HG02759 (cell line): ENCODE results near the gene SLCO3A1.
"Not testable (repeated sequence)": the region's sequence is repeated elsewhere in the genome, so short reads cannot be mapped to it uniquely, and the experiment has no call there.

Experiments
- ATAC-seq: cut with Tn5 transposase; IDR thresholded peaks from one replicate; pipeline ENCODE4 v1.9.1; 2021; ENCODE audit warnings: mild to moderate bottlenecking, moderate library complexity; ENCODE audit not compliant: unreplicated experiment

Gene SLCO3A1

DNA sequence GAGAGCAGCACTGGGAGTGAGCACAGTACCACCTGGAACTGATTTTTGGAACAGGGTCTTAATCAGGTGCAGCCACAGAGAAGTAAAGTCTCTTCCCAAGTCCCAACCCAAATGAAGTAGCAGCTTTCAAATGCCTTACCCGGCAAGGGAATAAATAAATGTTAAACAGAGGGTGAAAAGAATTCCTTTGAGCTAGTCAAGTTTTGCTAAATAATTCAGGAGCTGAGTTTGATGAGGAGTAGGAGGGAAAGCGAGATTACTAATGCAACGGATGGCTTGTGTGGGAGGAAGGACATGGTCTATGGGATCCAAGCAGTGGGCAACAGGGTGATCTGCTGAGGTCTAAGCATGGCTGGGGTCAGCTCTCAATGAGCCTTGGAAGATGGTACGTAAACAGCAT, 335.7 kb downstream of the SLCO3A1 start:
- no peak for ATAC-seq

- ATAC-seq = no peak
These were observed 341.7 kb downstream of the SLCO3A1 start for GRCh38 chr15:92195241-92195640.

DNA sequence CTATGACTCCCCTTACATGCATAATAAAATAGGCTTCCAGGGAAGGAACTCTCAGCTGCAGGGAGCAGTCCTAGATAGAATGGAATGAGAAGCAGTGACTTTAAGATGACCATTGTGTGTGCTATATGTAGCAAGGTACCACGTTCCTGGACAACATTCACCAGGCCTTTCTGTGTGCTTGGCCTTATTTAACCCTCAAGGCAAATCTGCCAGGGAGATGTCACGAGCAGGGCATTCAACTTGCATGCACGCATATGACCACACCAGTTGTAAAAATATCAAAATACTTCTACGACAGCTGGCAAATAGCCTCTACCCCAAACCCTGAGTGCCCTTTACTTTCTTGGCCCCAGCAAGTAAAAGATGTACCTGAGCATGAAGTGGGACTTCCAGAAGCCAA, 342.8 kb downstream of the SLCO3A1 start:
- no peak for ATAC-seq

DNA sequence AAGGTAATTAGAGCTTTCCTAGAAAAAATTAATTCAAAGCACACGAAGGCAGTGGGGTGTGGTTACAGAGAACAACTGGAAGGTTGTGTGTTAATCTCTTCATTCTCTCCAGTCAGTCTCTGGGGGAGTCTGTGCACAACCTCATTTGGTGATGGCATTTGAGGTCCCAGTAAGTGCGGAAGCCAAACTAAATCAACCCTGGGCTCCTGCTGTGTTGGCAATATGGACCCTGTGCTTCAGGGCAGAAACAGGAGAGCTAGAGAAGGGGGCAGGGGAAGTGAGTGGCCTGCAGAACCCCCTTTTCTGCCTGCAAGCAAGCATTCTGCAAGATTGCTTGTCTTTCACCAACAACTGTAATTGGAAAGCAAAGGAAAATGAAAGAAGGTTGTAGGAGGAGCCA, 344.2 kb downstream of the SLCO3A1 start:
- no peak for ATAC-seq

DNA sequence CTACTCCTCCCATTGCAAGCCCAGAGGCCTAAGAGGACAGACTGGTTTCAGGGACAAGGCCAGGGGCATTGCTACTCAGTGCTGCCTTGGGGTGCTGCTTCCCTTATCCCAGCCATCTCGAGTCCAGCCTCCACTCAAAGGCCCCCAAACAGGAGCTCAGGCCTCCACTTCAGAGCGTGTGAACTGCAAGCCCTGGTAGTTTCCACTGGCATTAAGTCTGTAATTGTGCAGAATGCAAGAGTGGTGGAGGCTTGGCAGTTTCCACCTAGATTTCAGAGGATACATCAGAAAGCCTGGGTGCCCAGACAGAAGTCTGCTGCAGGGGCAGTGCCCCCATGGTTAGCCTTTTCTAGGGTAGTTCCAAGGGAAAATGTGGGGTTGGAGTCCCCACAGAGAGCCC, 347.4 kb downstream of the SLCO3A1 start:
- no peak for ATAC-seq

DNA sequence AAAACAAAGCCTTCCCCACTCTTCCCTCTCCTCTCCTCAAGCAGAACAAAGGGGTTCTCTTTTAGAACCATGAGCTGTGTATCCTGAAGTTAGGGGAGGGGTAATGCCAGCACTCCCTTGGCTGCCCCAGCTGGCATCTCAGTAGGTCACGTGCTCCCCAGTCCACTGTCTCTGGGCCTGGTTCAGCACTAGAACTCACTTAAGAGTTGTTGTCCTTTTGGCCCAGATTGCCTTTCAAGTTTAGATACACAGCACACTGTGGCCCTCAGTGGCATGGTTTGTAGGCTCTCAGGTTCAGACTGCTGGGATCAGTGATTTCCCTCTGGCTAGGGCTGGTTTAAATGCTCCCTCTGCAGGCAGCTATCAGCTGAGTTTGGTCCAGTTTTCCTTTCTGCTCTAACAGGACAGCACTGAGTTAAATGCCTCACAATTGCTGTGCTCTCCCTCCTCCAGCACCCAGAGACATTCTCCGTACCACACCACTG, 351.8 kb downstream of the SLCO3A1 start:
- ATAC-seq = no peak

DNA sequence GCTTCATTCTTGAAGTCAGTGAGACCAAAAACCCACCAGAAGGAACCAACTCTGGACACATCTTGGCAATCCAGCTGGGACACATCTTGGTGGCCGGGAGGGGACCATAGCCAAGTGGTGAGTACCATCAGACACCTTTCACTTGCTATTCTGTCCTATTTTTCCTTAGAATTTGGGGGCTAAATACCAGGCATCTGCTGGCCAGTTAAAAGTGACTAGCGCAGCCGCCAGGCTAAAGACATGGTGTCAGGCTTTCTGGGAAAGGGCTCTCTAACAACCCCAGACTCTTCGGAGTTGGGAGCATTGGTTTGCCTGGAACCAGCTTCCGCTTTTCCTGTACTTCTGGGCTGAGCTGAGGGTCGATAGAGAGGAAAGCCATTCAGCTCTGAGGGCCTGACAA, 354.1 kb downstream of the SLCO3A1 start:
- not testable (repeated sequence) for ATAC-seq
